Spleen (tissue), 11 donors: ENCODE measurements around the gene NHLRC4. TPM values are rescaled to one million over a fixed set of nuclear protein-coding genes. Genes with fewer than 3 reads are reported as not detected.

Experiments
- DNase-seq: peaks from one replicate; pipeline ENCODE4 v3.0.0-alpha.2; 2020
- H3K27ac ChIP-seq, 8 donors: fragments of 200-600 bp; sonication (generic) in 7 of 8; 1 replicate in 4 of 8; 2 replicates in 4 of 8; pipeline versions ENCODE4 v1.5.0 to v1.8.0; 2016 to 2021; ENCODE audit warnings: inconsistent platforms in 4 of 8, mild to moderate bottlenecking in 4 of 8, moderate library complexity in 1 of 8
- H3K27me3 ChIP-seq, 7 donors: fragments of 200-600 bp; sonication (generic) in 6 of 7; replicated peaks in 1 of 7; 1 replicate in 4 of 7; 2 replicates in 3 of 7; pipeline versions ENCODE4 v1.5.0 to v1.8.0; 2016 to 2021; ENCODE audit warnings: inconsistent platforms in 3 of 7, mild to moderate bottlenecking in 1 of 7
- H3K36me3 ChIP-seq, 6 donors: fragments of 200-600 bp; sonication (generic) in 5 of 6; 1 replicate in 4 of 6; 2 replicates in 2 of 6; pipeline versions ENCODE4 v1.5.0 to v1.8.0; 2016 to 2021; ENCODE audit warnings: inconsistent platforms in 2 of 6
- H3K4me1 ChIP-seq, 6 donors: fragments of 200-600 bp; sonication (generic) in 5 of 6; 1 replicate in 3 of 6; 2 replicates in 3 of 6; pipeline versions ENCODE4 v1.5.0 to v1.8.0; 2016 to 2021; ENCODE audit warnings: inconsistent platforms in 3 of 6
- H3K4me3 ChIP-seq, 8 donors: fragments of 200-600 bp; sonication (generic) in 7 of 8; 1 replicate in 4 of 8; 2 replicates in 4 of 8; pipeline versions ENCODE4 v1.5.0 to v1.8.0; 2016 to 2021; ENCODE audit warnings: inconsistent platforms in 4 of 8, mild to moderate bottlenecking in 4 of 8, moderate library complexity in 2 of 8
- H3K9me3 ChIP-seq, 8 donors: fragments of 200-600 bp; sonication (generic) in 7 of 8; 1 replicate in 4 of 8; 2 replicates in 4 of 8; pipeline versions ENCODE4 v1.5.0 to v1.8.0; 2016 to 2021; ENCODE audit warnings: inconsistent platforms in 4 of 8
- POLR2A ChIP-seq, 3 donors: fragments of 450-650 bp; IDR thresholded peaks; one replicate each; pipeline ENCODE4 v1.5.1; 2017; ENCODE audit warnings: antibody characterized with exemption in 3 of 3, mild to moderate bottlenecking in 1 of 3
- POLR2AphosphoS5 ChIP-seq, 3 donors: sonication (generic); formaldehyde crosslinking; IDR thresholded peaks; one replicate each; pipeline ENCODE4 v1.5.1; 2017; ENCODE audit warnings: antibody characterized with exemption in 3 of 3
- WGBS, 5 donors: extraction: QIAGEN DNeasy Blood & Tissue Kit in 3 of 5; methylation state at CpG; one replicate each; pipeline versions ENCODE4 v1.1.5 to v1.1.7; 2013 to 2018; 5-methylcytosine and 5-hydroxymethylcytosine counted together
- intact Hi-C: fragments of 100-400 bp; cut with DNase I; formaldehyde crosslinking; loops from one replicate; pipeline ENCODE4 v1.15.0; 2023; ENCODE audit warnings: low total_unique reads
- polyA plus RNA-seq, 3 donors: library from polyadenylated mRNA; stranded (reverse); fragments of 200-250 nt; gene quantifications; one replicate each; pipeline ENCODE4 v1.2.1, GENCODE V29; 2013
- total RNA-seq, 7 donors: library from RNA; depleted of rRNA in 3 of 7; stranded (reverse); fragments of >200 nt in 3 of 7; fragmentation: NEBNext Ultra II Directional in 4 of 7; extraction: Animal tissue kit (Norgen Biotek cat#: 25700) in 4 of 7; gene quantifications; one replicate each; pipeline versions ENCODE4 v1.1.0 to v1.2.1, GENCODE V29; 2016 to 2021
- TF ChIP-seq, protein P1 (sequence below), 11 experiments: fragments of 200-600 bp in 7 of 11; fragments of 450-650 bp in 4 of 11; sonication (generic) in 4 of 11; IDR thresholded peaks in 8 of 11; conservative IDR thresholded peaks in 3 of 11; 1 replicate in 7 of 11; 2 replicates in 4 of 11; pipeline versions ENCODE4 v1.4.0 to v1.8.0; 2016 to 2021; ENCODE audit warnings: antibody characterized with exemption in 11 of 11, inconsistent platforms in 4 of 11, mild to moderate bottlenecking in 1 of 11
- donor health status: healthy with polysubstance abuse.
- donor health status: DM: no; HTN: no; CAD: no; lungs with moderate emphysema.
- donor health status: DM: no; HTN: no; CAD: no.
- donor health status: Bipolar disorder and iron deficiency.
- donor health status: healthy.
- donor health status: DM: no; HTN: no; CAD: no.
- donor health status: DM: yes; HTN: yes; CAD: no.

The NHLRC4 gene
- total and polyA plus RNA-seq, 10 donors, result 1.5 to 8.8 (median 4.2) TPM

DNA sequence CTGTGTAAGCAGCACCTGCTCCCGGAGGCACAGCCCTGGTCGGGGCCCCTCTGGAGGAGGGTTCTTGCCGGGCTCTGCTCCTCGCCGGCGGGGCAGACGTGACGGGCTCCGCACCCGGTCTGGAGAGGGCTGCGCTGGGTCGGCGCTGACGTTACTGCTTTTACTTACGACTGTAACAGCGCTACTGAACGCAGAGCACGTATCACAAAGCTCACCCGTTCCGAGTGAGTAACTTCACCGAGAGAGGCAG, 21.8 kb downstream of the NHLRC4 start:
- intact Hi-C loops, result loop anchor here (5.0 kb wide), 1 partner anchor 54 kb away; the partner anchor contains the start of gene MCRIP2

DNA sequence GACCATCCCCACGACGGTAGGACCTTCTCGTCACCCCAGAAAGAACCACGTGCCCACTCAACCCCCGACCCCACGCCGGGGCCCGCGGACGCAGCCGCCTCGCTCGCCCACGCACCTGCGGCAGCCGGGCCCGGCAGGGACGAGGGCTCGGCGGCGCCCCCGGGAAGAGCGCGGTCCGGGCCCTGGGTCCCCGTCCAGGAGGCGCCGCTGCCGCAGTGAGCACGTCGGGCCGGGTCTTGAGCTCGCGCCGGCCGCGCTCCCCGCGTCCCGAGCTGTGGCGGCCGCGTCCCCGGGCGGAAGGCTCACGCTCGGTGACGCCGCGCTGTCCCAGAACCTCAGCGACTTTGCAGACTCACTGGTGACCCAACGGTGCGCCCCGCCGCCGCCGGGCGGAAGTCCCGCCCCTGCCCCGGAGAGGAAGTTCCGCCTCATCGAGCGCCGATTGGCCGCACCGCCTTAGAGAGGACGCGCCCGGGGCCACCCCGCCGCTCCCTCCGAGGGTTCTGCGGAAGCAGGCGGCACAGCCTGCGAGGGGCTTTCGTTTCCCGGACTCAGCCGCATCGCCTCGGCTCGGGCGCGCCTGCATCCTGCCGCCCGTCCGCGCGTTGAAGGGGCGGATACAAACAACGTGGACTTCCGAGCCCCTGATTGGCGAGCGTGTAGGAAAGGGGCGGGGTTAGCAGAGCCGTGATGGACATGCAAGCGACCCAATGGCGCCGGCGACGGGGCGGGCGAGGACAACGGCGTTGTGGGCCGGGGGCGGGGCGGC, 22.3 kb downstream of the NHLRC4 start:
- 0 to 1% (median 0%) methylated on average over 28 to 107 of the region's 107 CpGs for WGBS, 5 donors
- peak; percentile 92 to 96 (median 94) for TF ChIP-seq POLR2AphosphoS5 (IDR thresholded peaks at IDR 0.05)
- peak in 2 of 3 donors; percentile 53 to 88 for TF ChIP-seq POLR2A (IDR thresholded peaks at IDR 0.05)
- TF ChIP-seq, protein P1, sequence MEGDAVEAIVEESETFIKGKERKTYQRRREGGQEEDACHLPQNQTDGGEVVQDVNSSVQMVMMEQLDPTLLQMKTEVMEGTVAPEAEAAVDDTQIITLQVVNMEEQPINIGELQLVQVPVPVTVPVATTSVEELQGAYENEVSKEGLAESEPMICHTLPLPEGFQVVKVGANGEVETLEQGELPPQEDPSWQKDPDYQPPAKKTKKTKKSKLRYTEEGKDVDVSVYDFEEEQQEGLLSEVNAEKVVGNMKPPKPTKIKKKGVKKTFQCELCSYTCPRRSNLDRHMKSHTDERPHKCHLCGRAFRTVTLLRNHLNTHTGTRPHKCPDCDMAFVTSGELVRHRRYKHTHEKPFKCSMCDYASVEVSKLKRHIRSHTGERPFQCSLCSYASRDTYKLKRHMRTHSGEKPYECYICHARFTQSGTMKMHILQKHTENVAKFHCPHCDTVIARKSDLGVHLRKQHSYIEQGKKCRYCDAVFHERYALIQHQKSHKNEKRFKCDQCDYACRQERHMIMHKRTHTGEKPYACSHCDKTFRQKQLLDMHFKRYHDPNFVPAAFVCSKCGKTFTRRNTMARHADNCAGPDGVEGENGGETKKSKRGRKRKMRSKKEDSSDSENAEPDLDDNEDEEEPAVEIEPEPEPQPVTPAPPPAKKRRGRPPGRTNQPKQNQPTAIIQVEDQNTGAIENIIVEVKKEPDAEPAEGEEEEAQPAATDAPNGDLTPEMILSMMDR (IDR thresholded peaks at IDR 0.05 in 8 of 11, conservative IDR thresholded peaks at IDR 0.05 in 3 of 11), result peak in 1 of 11 experiments; percentile 19
- peaks cover 26 to 59% (median 53%) of the 10 kb centered on the region in 6 donors for H3K4me1 ChIP-seq

More for the DNA sequence above, 21.8 kb downstream of the NHLRC4 start:
- Histone ChIP-seq H3K27ac (peak overlapping the region; percentile 94 to 100 (median 98)), H3K4me3 (peak overlapping the region; percentile 68 to 100 (median 88)), H3K36me3 (peaks cover 0 to 9% (median 0%) of the 10 kb centered on the region in 6 donors), H3K27me3 (peaks cover 0 to 9% (median 0%) of the 10 kb centered on the region in 7 donors), H3K9me3 (no peaks in the 10 kb centered on the region), H3K4me1 (peaks cover 26 to 54% (median 51%) of the 10 kb centered on the region in 6 donors)
- TF ChIP-seq POLR2AphosphoS5 (IDR thresholded peaks at IDR 0.05) (no peak), POLR2A (IDR thresholded peaks at IDR 0.05) (no peak)
- TF ChIP-seq, protein P1 (IDR thresholded peaks at IDR 0.05 in 8 of 11, conservative IDR thresholded peaks at IDR 0.05 in 3 of 11), result no peak
- peak; percentile 92 for DNase-seq
- WGBS, 5 donors, result 0 to 1% (median 0%) methylated on average over 13 to 21 of the region's 21 CpGs

DNA sequence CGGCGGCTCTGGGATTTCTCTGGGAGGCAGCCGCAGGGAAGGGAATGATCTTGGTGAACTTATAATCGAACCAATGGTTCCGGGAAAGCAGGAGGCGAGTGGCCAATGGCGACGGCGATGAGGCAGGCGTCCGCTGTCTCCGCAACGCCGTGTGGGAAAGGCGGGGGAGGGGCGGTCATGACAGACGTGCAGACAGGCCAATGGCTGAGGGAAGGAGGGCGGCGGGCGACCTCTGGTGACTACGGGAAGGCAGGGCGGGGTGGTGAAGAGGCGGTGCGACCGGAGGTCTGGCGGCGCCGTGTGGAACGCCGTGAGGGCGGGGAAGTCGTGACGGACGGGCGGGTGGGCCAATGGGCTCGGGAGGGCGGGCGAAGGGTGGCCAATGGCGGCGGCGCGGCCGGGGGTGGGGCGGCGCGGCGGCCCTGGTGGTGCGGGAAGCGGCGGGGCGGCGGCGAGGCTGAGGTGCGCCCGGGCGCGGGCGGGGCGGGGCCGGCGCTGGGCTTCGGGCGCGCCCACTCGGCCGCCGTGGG, 22.9 kb downstream of the NHLRC4 start, which contains the start of gene RAB40C:
TSS of gene RAB40C (plus strand) at position 409 of the 530 bp plus-strand sequence. CDS start 226 bp downstream, outside the sequence.
- peak within 1 kb of the TSS; percentile 94 to 100 (median 98) for H3K27ac ChIP-seq
- DNase-seq, result peak; percentile 99
- H3K27me3 ChIP-seq, result peaks cover 0 to 9% (median 0%) of the 10 kb centered on the region in 7 donors
- intact Hi-C loops, result loop anchor here (5.0 kb wide), 1 partner anchor 53 kb away; the partner anchor contains the start of gene MCRIP2
- H3K4me1 ChIP-seq, result peaks cover 26 to 65% (median 56%) of the 10 kb centered on the region in 6 donors
- peak within 1 kb of the TSS; percentile 68 to 100 (median 88) for H3K4me3 ChIP-seq
- 0 to 1% (median 1%) methylated on average over 28 to 67 of the region's 67 CpGs for WGBS, 5 donors
- no peaks in the 10 kb centered on the region for H3K9me3 ChIP-seq
- TF ChIP-seq POLR2A (IDR thresholded peaks at IDR 0.05), result no peak
- TF ChIP-seq POLR2AphosphoS5 (IDR thresholded peaks at IDR 0.05), result peak in 2 of 3 donors; percentile 20 to 38
- TF ChIP-seq, protein P1 (IDR thresholded peaks at IDR 0.05 in 8 of 11, conservative IDR thresholded peaks at IDR 0.05 in 3 of 11), result peak in 7 of 11 experiments; percentile 24 to 52 (median 28)
- peaks cover 0 to 13% (median 0%) of the 10 kb centered on the region in 6 donors for H3K36me3 ChIP-seq

More for the DNA sequence above, 22.3 kb downstream of the NHLRC4 start:
- Histone ChIP-seq H3K27ac (peak overlapping the region; percentile 94 to 100 (median 98)), H3K9me3 (no peaks in the 10 kb centered on the region), H3K36me3 (peaks cover 0 to 13% (median 0%) of the 10 kb centered on the region in 6 donors), H3K27me3 (peaks cover 0 to 9% (median 0%) of the 10 kb centered on the region in 7 donors), H3K4me3 (peak overlapping the region; percentile 68 to 100 (median 88))
- peak; percentile 98 for DNase-seq
- intact Hi-C loops, result loop anchor here (5.0 kb wide), 1 partner anchor 53 kb away; the partner anchor contains the start of gene MCRIP2
